Hepatocyte (in vitro differentiated cells): ENCODE results near the gene LIMS2. TPM values are rescaled to one million over a fixed set of nuclear protein-coding genes. Genes with fewer than 3 reads are reported as not detected.

Experiments used
- DNase-seq: peaks from one replicate; pipeline ENCODE4 v3.0.0-alpha.2; 2016; ENCODE audit warnings: low spot score
- H2AFZ ChIP-seq: fragments of 200-600 bp; sonication (generic); 2 replicates; pipeline ENCODE4 v1.6.0; 2016; ENCODE audit warnings: antibody characterized with exemption, mild to moderate bottlenecking
- H3K27ac ChIP-seq: fragments of 200-600 bp; sonication (generic); 2 replicates; pipeline ENCODE4 v1.5.1; 2016; ENCODE audit warnings: mild to moderate bottlenecking
- H3K27me3 ChIP-seq: fragments of 200-600 bp; sonication (generic); 2 replicates; pipeline ENCODE4 v1.6.1; 2016
- H3K36me3 ChIP-seq: fragments of 200-600 bp; sonication (generic); replicated peaks from 2 replicates; pipeline ENCODE4 v1.5.1; 2016; ENCODE audit warnings: low read depth; ENCODE audit not compliant: insufficient read depth
- H3K4me1 ChIP-seq: fragments of 200-600 bp; sonication (generic); 2 replicates; pipeline ENCODE4 v1.5.1; 2016; ENCODE audit warnings: mild to moderate bottlenecking, moderate library complexity; ENCODE audit not compliant: insufficient read depth
- H3K4me2 ChIP-seq: fragments of 200-600 bp; sonication (generic); 2 replicates; pipeline ENCODE4 v1.6.0; 2016
- H3K4me3 ChIP-seq: fragments of 200-600 bp; sonication (generic); 2 replicates; pipeline ENCODE4 v1.5.1; 2016; ENCODE audit warnings: mild to moderate bottlenecking
- H3K79me2 ChIP-seq: fragments of 200-600 bp; sonication (generic); 2 replicates; pipeline ENCODE4 v1.6.0; 2017; ENCODE audit warnings: mild to moderate bottlenecking
- H3K9me2 ChIP-seq: fragments of 200-600 bp; sonication (generic); replicated peaks from 2 replicates; pipeline ENCODE4 v1.6.0; 2017; ENCODE audit warnings: mild to moderate bottlenecking; ENCODE audit not compliant: insufficient read depth
- H3K9me3 ChIP-seq: fragments of 200-600 bp; sonication (generic); 2 replicates; pipeline ENCODE4 v1.5.1; 2016; ENCODE audit warnings: low read depth, mild to moderate bottlenecking
- H4K20me1 ChIP-seq: fragments of 200-600 bp; sonication (generic); 2 replicates; pipeline ENCODE4 v1.6.0; 2016; ENCODE audit warnings: mild to moderate bottlenecking; ENCODE audit not compliant: insufficient read depth, poor library complexity, severe bottlenecking
- CTCF ChIP-seq: fragments of 200-600 bp; sonication (generic); IDR thresholded peaks from 2 replicates; pipeline ENCODE4 v1.5.1; 2016; ENCODE audit warnings: antibody characterized with exemption, mild to moderate bottlenecking; ENCODE audit not compliant: poor library complexity
- EZH2 ChIP-seq: fragments of 200-600 bp; sonication (generic); IDR thresholded peaks from 2 replicates; pipeline ENCODE4 v1.6.1; 2016; ENCODE audit warnings: antibody characterized with exemption, mild to moderate bottlenecking, borderline replicate concordance
- EZH2phosphoT487 ChIP-seq: fragments of 200-600 bp; sonication (generic); IDR thresholded peaks from one replicate; pipeline ENCODE4 v1.6.1; 2018; ENCODE audit warnings: antibody characterized with exemption, mild to moderate bottlenecking, low read depth, moderate library complexity; ENCODE audit not compliant: unreplicated experiment, severe bottlenecking
- WGBS: methylation state at CpG from one replicate; pipeline ENCODE4 v1.1.6; 2016; ENCODE audit warnings: low lambda C conversion rate; ENCODE audit errors: missing lambda C conversion rate; 5-methylcytosine and 5-hydroxymethylcytosine counted together
- polyA plus RNA-seq: library from polyadenylated mRNA; unstranded; fragments of >200 nt; fragmentation: Nextera tagmentation; extraction: Ambion mirVana; gene quantifications from 2 replicates; pipeline ENCODE4 v1.2.1, GENCODE V29; 2016
- total RNA-seq: library from RNA; depleted of rRNA; stranded (reverse); fragments of >200 nt; gene quantifications from 2 replicates; pipeline ENCODE4 v1.2.3, GENCODE V29; 2014

Gene LIMS2
- total and polyA plus RNA-seq, 2 experiments from 2014 or later: 4.0 to 8.3 TPM

- H3K9me2 ChIP-seq: no peaks in the 10 kb centered on the region
- TF ChIP-seq CTCF (no peak), EZH2phosphoT487 (no peak), EZH2 (no peak)
- H3K36me3 ChIP-seq: no peaks in the 10 kb centered on the region
- H2AFZ ChIP-seq: no peak overlapping the region
- no peak overlapping the region for H3K4me3 ChIP-seq
- H3K27ac ChIP-seq: no peak overlapping the region
- no peak overlapping the region for H3K4me2 ChIP-seq
- H3K4me1 ChIP-seq: no peaks in the 10 kb centered on the region
- DNase-seq: no peak
- H3K27me3 ChIP-seq: no peaks in the 10 kb centered on the region
- WGBS: 84% methylated on average over 7 of the region's 7 CpGs
- H4K20me1 ChIP-seq: no peaks in the 10 kb centered on the region
- H3K9me3 ChIP-seq: no peaks in the 10 kb centered on the region
- no peaks in the 10 kb centered on the region for H3K79me2 ChIP-seq
Measured at GRCh38 chr2:127605691-127606263, 69.6 kb downstream of the LIMS2 start.

- Histone ChIP-seq H3K36me3 (no peaks in the 10 kb centered on the region), H3K9me3 (no peaks in the 10 kb centered on the region), H3K27me3 (no peaks in the 10 kb centered on the region), H3K9me2 (no peaks in the 10 kb centered on the region), H3K4me1 (no peaks in the 10 kb centered on the region), H2AFZ (no peak overlapping the region), H3K79me2 (no peaks in the 10 kb centered on the region), H4K20me1 (no peaks in the 10 kb centered on the region), H3K4me3 (no peak overlapping the region), H3K27ac (no peak overlapping the region), H3K4me2 (no peak overlapping the region)
- 90% methylated on average over 8 of the region's 8 CpGs for WGBS
- TF ChIP-seq EZH2: no peak
- no peak for TF ChIP-seq EZH2phosphoT487
- TF ChIP-seq CTCF: no peak
- DNase-seq: no peak
Measured at GRCh38 chr2:127604986-127605385, 70.3 kb downstream of the LIMS2 start.

GRCh38 chr2:127599211-127599610 lies 76.1 kb downstream of the LIMS2 start:
- Histone ChIP-seq H2AFZ (no peak overlapping the region), H3K4me2 (no peak overlapping the region)

More at GRCh38 chr2:127599211-127599610, 76.1 kb downstream of the LIMS2 start:
- Histone ChIP-seq H3K27me3 (no peaks in the 10 kb centered on the region), H4K20me1 (no peaks in the 10 kb centered on the region), H3K79me2 (no peaks in the 10 kb centered on the region), H3K4me3 (no peak overlapping the region), H3K9me3 (no peaks in the 10 kb centered on the region), H3K9me2 (no peaks in the 10 kb centered on the region), H3K27ac (no peak overlapping the region), H3K36me3 (no peaks in the 10 kb centered on the region), H3K4me1 (no peaks in the 10 kb centered on the region)
- no peak for TF ChIP-seq CTCF
- no peak for TF ChIP-seq EZH2
- TF ChIP-seq EZH2phosphoT487: no peak
- WGBS: 79% methylated on average over 3 of the region's 3 CpGs
- DNase-seq: no peak
